Activated CD8-positive, alpha-beta memory T cell treated with anti-CD3 and anti-CD28 coated beads for 1 hour (primary cell): ENCODE measurements around the gene ASCL5.

ENCODE experiments used
- DNase-seq, 2 donors: peaks; one replicate each; pipeline ENCODE4 v3.0.0-alpha.2; 2020; ENCODE audit warnings: low read depth in 1 of 2; ENCODE audit errors: extremely low read depth in 1 of 2

The ASCL5 gene

GRCh38 chr1:201153474-201154388 lies 26.7 kb upstream of the ASCL5 start:
- DNase-seq: no peak

- DNase-seq: no peak
Measured at GRCh38 chr1:201149400-201149799, 22.4 kb upstream of the ASCL5 start.

- no peak for DNase-seq
Measured at GRCh38 chr1:201147396-201148015, 20.5 kb upstream of the ASCL5 start.

GRCh38 chr1:201146626-201147390 lies 19.8 kb upstream of the ASCL5 start:
- no peak for DNase-seq

DNA sequence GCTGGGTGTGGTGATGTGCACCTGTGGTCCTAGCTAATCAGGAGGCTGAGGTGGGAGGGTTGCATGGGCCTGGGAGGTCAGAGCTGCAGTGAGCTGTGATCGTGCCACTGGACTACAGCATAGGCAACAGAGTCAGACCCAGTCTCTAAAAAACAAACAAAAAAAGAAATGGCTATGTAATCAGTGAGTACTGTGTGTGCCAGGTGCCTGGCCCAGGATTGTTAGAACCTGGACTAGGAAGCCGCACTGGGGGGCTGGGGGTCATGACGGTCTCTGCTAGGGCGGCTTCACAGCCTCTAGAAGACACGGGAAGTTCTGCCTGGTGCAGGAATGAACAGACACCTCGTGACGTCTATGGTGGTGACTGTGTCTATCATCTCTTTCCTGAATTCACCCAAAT lies 18.8 kb upstream of the ASCL5 start:
- DNase-seq: no peak

DNA sequence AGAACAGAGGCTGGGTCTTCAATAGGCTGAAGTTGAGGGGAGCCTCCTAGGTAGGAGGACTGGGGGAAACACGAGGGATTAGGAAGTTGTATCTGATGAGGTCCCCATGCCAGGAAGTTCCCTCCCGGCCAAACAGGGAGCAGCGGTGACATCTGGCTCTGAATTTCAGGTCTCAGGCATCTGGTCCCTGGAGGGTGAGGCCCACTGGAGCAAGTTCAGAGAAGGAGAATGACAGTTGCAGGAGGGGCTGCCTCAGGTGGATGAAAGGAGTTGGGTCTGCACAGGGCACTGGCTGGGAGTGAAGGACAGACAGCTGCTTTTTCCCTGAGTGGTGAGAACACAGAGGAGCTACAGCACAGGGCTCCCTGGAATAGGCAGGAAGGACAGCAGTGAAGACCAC lies 18.1 kb upstream of the ASCL5 start:
- DNase-seq: no peak

- no peak for DNase-seq
Measured at GRCh38 chr1:201144701-201145100, 17.7 kb upstream of the ASCL5 start.

DNA sequence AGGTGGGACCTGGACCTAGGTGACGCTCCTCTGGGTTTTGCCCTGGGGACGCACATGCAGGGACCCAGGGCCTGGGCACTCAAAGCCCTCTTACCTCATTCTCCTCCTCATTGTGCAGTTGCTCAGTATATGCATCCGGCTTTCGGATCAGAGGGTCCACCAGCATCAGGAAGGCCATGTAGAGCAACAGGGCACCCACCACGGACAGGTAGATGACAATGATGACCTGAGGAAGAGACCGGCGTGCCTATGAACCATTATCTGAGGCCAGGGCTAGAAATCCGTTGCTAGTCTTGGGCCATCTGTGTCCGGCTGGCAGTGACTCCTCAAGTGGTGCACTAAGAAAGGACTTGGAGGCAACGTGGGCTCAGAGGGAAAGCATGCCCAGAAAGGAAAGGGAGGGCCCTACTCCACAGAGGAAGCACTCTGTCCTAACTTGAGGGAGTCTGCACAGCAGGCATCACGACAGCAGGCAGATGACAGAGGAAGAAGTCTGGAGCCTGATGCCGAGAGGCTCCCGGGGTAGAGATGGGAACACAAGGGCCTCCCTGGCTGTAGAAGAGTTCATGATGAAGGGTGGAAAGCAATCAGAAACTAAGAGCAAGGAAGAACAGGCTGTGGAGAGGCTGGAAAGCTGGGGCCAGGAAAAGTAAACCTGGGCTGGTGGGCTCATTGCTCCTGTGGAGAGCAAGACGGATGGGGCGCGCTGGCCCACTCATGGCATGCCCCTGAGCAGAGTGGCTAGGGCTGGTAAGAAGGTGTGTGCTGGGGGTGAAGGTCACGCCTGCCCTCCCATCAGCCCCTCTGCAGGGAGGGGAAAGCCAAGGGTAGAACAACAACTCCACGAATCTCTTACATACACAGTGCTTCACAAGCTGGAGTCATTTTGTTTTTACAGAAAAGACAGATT lies 17.0 kb upstream of the ASCL5 start:
- no peak for DNase-seq

GRCh38 chr1:201142849-201143725 lies 16.1 kb upstream of the ASCL5 start:
- DNase-seq: no peak

- DNase-seq: no peak
Measured at GRCh38 chr1:201142011-201142848, 15.2 kb upstream of the ASCL5 start.

- DNase-seq: no peak
Measured at GRCh38 chr1:201141418-201141817, 14.4 kb upstream of the ASCL5 start.

- no peak for DNase-seq
Measured at GRCh38 chr1:201140941-201141260, 13.9 kb upstream of the ASCL5 start.

DNA sequence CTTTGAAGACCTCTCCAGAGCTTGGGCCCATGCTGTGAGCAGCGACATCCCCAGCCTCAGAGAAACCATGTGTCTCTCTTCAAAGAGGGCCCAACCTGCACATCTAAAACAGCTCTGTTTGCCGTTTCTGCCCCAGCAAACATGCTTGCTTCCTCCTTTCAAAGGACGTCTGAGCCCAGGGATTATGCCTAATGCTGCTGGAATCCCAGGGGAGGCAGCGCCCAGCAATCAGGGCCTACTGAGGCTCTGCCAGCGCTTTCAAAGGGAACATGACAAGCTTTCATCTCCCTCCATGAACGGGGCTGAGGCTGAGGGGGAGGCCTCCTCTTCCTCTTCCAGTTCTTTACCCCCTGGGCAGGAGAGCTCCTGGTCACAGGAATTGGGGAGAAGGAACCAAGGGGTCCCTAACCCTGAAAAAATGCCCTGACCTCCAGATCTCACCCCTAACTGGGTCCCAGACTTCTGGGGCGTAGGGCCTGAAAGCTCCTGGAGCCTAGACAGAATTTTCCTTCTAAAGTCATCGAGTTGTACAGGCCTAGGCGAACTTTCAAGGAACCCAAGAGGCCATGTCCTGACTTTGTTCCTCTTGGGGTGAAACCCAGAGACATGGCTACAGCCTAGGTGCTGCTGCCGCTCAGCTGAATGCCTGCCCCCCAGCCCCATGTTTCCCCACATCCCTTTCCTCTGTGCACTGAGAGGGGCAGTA lies 13.4 kb upstream of the ASCL5 start:
- DNase-seq: no peak

- no peak for DNase-seq
Measured at GRCh38 chr1:201139756-201140155, 12.8 kb upstream of the ASCL5 start.

DNA sequence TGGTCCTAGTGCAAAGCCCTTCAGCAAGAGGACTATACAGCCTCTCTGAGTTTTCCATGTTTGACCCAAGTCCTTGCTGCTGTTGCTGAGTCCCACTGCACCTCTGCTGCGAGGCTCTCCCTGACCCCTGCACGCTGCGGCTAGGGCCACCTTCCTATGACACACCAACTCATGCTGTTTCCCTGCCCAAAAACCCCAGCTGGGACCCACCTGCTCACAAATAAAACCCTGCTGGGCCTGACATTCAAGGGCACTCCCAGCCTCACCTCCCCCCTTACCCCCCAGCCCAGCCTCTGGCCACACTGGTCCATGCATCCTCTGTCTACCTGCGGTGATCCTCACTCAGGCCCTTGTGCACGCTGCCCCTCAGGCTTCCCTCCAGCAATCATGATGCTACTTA lies 12.3 kb upstream of the ASCL5 start:
- DNase-seq: no peak

DNA sequence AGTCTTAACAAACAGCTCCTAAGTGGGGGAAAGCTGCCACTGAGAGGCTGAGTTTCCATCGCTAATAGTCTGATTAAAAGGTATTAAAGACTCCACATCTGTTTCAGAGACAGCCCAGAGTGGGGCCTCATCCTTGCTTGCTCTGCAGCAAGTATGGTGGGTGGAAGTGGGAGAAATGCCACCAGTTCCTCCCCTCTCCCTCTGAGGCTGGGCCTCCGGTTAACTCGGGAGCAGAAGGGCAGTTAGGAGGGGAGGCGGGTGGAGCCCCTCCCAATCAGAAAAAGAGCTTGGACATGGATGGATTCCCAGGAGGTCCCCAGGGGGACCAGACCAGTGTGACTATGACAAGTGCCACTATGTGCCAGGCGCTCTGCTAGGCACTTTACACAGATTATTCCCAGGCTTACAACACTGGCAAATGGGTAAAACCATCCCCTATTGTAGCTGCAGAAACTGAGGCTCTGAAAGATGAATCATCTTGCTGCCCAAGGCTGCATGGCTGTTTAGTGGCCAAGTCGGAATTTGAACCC lies 11.4 kb upstream of the ASCL5 start:
- DNase-seq: no peak

DNA sequence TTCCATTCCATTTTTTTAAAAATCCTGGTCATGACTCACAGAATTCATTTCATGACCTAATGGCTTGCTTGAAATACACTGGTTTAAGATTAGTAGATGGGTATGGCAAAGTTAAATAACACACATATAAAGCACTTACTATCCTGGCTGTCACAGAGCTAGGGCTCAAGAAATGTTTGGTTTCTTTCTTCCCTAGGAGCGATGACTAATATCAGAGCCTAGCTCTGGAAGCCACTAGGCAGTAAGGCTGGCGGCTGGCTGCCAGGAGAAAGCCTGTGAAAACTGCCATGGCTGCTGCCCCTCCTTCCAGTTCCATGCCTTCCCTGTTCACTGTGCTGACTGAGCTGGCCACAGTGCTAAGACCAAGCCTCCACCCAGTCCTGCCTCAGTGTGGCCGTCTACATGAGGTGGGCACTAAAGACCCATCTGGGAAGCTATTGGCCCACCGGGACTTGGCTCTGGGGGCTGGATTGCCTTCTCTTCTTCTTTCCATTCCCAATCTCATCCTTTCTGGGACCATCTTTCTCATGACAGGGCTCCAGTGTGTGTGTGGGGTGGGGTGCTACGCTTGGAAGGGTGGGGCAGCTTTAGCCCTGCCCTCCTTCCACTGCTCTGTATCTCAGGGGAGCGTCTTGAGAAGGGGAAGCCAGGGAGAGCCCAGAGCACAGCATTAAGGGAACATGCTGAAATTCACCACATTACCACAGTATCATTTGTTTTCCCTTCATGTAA lies 10.8 kb upstream of the ASCL5 start:
- no peak for DNase-seq
